Measurements from ENCODE around the gene KIZ. TPM values are rescaled to one million over a fixed set of nuclear protein-coding genes. Genes with fewer than 3 reads are reported as not detected.

Gene KIZ
- total and polyA plus RNA-seq, 7 experiments from 2014 or later, result 15.6 to 49.6 (median 32.5) TPM

DNA sequence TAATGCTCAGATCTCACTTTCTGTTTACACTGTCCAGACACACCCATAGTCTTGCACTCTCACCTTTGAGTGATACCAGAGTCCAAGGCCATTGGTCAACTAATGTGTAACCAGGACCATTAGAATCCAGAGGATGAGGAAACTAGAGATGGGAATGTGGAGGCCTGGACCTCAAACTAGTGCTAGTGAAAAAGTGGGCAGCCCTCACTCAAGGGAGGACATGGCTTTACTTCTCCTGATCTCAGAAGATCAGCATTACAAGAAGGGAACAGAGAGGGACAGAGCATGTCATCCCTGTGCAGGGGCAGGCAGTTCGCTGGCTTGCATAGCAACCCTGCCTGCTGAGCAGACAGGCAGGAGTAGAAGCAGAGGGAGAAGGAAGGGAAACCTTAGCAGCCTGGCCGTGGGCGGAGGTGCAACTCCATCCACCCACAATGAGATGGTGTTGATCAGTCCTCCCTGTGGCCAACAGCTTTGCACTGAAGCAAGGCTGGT is 154.7 kb downstream of the KIZ start:
- no peak overlapping the region for H3K4me3 Mint-ChIP-seq
- peaks cover 0 to 4% (median 3%) of the 10 kb centered on the region in 5 donors for H3K36me3 Mint-ChIP-seq
- Histone ChIP-seq H3K27me3 (ENCODE audit: control insufficient read depth in 2 of 2, insufficient read depth in 2 of 2, low read length in 2 of 2) (no peaks in the 10 kb centered on the region), H3K4me1 (ENCODE audit: control insufficient read depth in 2 of 2, insufficient read depth in 2 of 2, low read length in 2 of 2) (no peaks in the 10 kb centered on the region), H3K9me3 (ENCODE audit: control insufficient read depth in 2 of 3, low read length in 3 of 3) (no peaks in the 10 kb centered on the region), H3K27ac (ENCODE audit: low read depth, low read length) (no peak overlapping the region), H3K36me3 (ENCODE audit: control insufficient read depth in 2 of 3, insufficient read depth in 3 of 3, low read length in 3 of 3) (no peaks in the 10 kb centered on the region), H3K4me3 (ENCODE audit: low read length) (no peak overlapping the region)
- H3K27ac Mint-ChIP-seq, result no peak overlapping the region
- intact Hi-C loops (cut with micrococcal nuclease), result no loop called here
- DNase-seq (no peak), ATAC-seq (no peak)
- H3K27me3 Mint-ChIP-seq, result peaks cover 19 to 40% (median 30%) of the 10 kb centered on the region in 5 donors
- POLR2A ChIA-PET, result no interaction called here
- H3K4me1 Mint-ChIP-seq, result no peaks in the 10 kb centered on the region
- peaks cover 0 to 12% (median 5%) of the 10 kb centered on the region in 11 donors for H3K9me3 Mint-ChIP-seq
- CTCF ChIA-PET, result no interaction called here

DNA sequence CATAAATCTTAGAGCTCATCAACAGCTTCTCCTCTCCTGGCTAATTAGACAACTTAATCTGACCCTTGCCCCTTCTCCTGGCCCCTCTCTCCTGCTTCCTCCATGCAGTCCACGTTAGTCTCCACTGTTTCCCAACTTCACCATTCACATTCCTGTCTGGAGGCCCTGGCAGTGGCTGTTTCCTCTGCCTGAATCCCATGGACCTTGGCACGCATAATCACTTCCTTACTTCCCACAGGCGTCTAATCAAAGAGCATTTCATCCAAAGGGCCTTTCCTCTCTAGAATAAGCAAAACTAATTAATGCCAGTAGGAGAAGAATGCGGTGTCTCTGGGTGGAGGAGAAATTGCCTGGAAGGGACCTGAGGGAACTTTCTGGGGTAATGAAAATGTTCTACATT is 160.9 kb downstream of the KIZ start:
- no peak overlapping the region for H3K4me3 ChIP-seq (ENCODE audit: low read length)
- intact Hi-C loops (cut with micrococcal nuclease), result no loop called here
- no peak overlapping the region for H3K4me3 Mint-ChIP-seq
- peaks cover 0 to 14% (median 8%) of the 10 kb centered on the region in 5 donors for H3K36me3 Mint-ChIP-seq
- ChIA-PET POLR2A (no interaction called here), CTCF (no interaction called here)
- no peaks in the 10 kb centered on the region for H3K36me3 ChIP-seq (ENCODE audit: control insufficient read depth in 2 of 3, insufficient read depth in 3 of 3, low read length in 3 of 3)
- H3K9me3 ChIP-seq (ENCODE audit: control insufficient read depth in 2 of 3, low read length in 3 of 3), result no peaks in the 10 kb centered on the region
- H3K9me3 Mint-ChIP-seq, result peaks cover 2 to 24% (median 11%) of the 10 kb centered on the region in 11 donors
- peaks cover 35 to 63% (median 42%) of the 10 kb centered on the region in 5 donors for H3K27me3 Mint-ChIP-seq
- no peaks in the 10 kb centered on the region for H3K4me1 Mint-ChIP-seq
- no peak overlapping the region for H3K27ac ChIP-seq (ENCODE audit: low read depth, low read length)
- no peaks in the 10 kb centered on the region for H3K27me3 ChIP-seq (ENCODE audit: control insufficient read depth in 2 of 2, insufficient read depth in 2 of 2, low read length in 2 of 2)
- H3K4me1 ChIP-seq (ENCODE audit: control insufficient read depth in 2 of 2, insufficient read depth in 2 of 2, low read length in 2 of 2), result no peaks in the 10 kb centered on the region
- ATAC-seq (no peak), DNase-seq (no peak)
- no peak overlapping the region for H3K27ac Mint-ChIP-seq

DNA sequence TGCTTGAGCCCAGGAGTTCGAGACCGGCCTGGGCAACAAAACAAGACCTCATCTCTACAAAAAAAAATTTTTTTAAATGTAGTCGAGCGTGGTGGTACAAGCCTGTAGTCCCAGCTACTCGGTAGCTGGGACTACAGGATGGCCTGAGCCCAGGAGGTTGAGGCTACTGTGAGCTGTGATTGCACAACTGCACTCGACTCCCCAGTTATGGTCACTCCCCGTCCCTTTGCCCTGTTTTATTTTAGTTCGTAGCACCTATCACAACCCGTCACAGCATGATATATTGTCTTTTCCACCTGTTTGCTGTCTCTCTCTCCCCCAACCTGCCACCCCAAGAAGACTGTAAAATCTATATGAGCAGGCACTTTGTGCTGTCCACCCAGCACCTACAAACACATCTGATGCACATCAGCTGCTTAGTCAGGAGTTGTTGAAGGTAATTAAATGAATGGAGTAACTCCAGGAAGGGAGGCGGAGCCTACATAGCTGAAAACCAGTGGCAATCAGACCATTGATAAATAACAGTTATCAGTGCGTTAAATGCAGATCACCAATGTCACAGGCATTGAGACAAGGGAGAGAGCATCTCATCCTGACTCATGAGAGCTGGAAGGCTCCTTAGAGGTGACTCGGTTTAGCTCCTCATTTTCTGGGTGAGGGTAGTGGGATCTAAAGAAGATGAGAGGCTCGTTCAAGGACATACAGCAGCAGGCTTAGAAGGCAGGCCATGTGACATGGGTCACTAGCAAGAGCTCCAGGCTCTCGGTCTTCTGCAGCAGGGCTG is 162.9 kb downstream of the KIZ start:
- ATAC-seq (no peak), DNase-seq (no peak)
- no peak overlapping the region for H3K27ac Mint-ChIP-seq
- CTCF ChIA-PET, result no interaction called here
- H3K27me3 ChIP-seq (ENCODE audit: control insufficient read depth in 2 of 2, insufficient read depth in 2 of 2, low read length in 2 of 2), result no peaks in the 10 kb centered on the region
- H3K9me3 Mint-ChIP-seq, result peaks cover 0 to 23% (median 11%) of the 10 kb centered on the region in 11 donors
- H3K4me1 ChIP-seq (ENCODE audit: control insufficient read depth in 2 of 2, insufficient read depth in 2 of 2, low read length in 2 of 2), result no peaks in the 10 kb centered on the region
- H3K36me3 ChIP-seq (ENCODE audit: control insufficient read depth in 2 of 3, insufficient read depth in 3 of 3, low read length in 3 of 3), result no peaks in the 10 kb centered on the region
- H3K4me3 ChIP-seq (ENCODE audit: low read length), result no peak overlapping the region
- no peaks in the 10 kb centered on the region for H3K9me3 ChIP-seq (ENCODE audit: control insufficient read depth in 2 of 3, low read length in 3 of 3)
- H3K36me3 Mint-ChIP-seq, result peaks cover 0 to 14% (median 8%) of the 10 kb centered on the region in 5 donors
- H3K4me3 Mint-ChIP-seq, result no peak overlapping the region
- H3K27me3 Mint-ChIP-seq, result peaks cover 25 to 56% (median 42%) of the 10 kb centered on the region in 5 donors
- intact Hi-C loops (cut with micrococcal nuclease), result no loop called here
- H3K27ac ChIP-seq (ENCODE audit: low read depth, low read length), result no peak overlapping the region
- POLR2A ChIA-PET, result interaction anchor here (1.2 kb wide), 1 partner anchor 14 kb away, joined by 4 read pairs; the partner anchor contains the start of gene XRN2
- no peaks in the 10 kb centered on the region for H3K4me1 Mint-ChIP-seq

DNA sequence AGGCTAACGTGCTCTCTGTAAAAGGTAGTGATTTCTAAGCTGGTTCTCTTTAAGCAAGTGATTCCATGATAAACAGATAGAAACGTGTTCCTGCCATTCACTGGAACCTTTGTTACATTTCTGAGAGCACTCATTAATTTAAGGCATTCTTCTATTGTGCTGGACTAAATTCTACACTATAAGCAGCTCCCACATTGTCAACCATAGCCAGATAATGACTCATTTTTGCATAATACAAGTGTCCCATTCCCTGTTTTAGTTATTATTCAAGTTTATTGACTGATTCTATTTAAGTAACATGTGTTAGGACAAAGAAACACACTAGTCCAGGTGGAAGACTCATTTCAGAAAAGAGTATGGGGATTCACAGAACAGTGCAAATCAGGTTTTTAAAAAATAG is 163.8 kb downstream of the KIZ start:
- Histone ChIP-seq H3K27ac (ENCODE audit: low read depth, low read length) (no peak overlapping the region), H3K27me3 (ENCODE audit: control insufficient read depth in 2 of 2, insufficient read depth in 2 of 2, low read length in 2 of 2) (no peaks in the 10 kb centered on the region), H3K36me3 (ENCODE audit: control insufficient read depth in 2 of 3, insufficient read depth in 3 of 3, low read length in 3 of 3) (no peaks in the 10 kb centered on the region), H3K4me3 (ENCODE audit: low read length) (no peak overlapping the region), H3K4me1 (ENCODE audit: control insufficient read depth in 2 of 2, insufficient read depth in 2 of 2, low read length in 2 of 2) (no peaks in the 10 kb centered on the region), H3K9me3 (ENCODE audit: control insufficient read depth in 2 of 3, low read length in 3 of 3) (no peaks in the 10 kb centered on the region)
- peaks cover 21 to 51% (median 38%) of the 10 kb centered on the region in 5 donors for H3K27me3 Mint-ChIP-seq
- H3K4me3 Mint-ChIP-seq, result no peak overlapping the region
- H3K36me3 Mint-ChIP-seq, result peaks cover 0 to 14% (median 8%) of the 10 kb centered on the region in 5 donors
- CTCF ChIA-PET, result no interaction called here
- intact Hi-C loops (cut with micrococcal nuclease), result no loop called here
- DNase-seq (no peak), ATAC-seq (no peak)
- H3K4me1 Mint-ChIP-seq, result no peaks in the 10 kb centered on the region
- peaks cover 0 to 19% (median 10%) of the 10 kb centered on the region in 11 donors for H3K9me3 Mint-ChIP-seq
- POLR2A ChIA-PET, result interaction anchor here (1.2 kb wide), 1 partner anchor 14 kb away, joined by 4 read pairs; the partner anchor contains the start of gene XRN2
- no peak overlapping the region for H3K27ac Mint-ChIP-seq

DNA sequence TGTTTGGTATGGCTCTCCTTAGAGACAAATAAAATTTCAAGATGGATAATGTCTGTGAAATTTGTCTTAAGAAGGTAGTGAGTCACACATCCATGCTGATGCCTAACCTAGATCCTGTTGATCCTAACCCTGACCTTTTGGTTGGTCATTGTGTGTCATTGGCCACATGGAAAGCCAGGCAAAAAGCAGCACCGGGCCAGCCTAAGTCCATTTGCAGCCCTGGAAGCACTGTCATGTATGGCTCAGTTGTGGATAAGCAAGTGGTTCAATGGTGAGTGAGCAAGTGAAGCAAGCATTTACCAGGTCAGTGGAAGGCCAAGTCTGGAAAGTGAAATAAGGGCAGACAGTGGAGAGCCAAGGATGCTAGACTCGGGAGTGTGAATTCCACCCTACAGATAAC is 165.1 kb downstream of the KIZ start:
- DNase-seq (no peak), ATAC-seq (no peak)
- H3K9me3 Mint-ChIP-seq, result peaks cover 0 to 10% (median 2%) of the 10 kb centered on the region in 11 donors
- peaks cover 0 to 6% (median under 1%) of the 10 kb centered on the region in 5 donors for H3K36me3 Mint-ChIP-seq
- Histone ChIP-seq H3K36me3 (ENCODE audit: control insufficient read depth in 2 of 3, insufficient read depth in 3 of 3, low read length in 3 of 3) (no peaks in the 10 kb centered on the region), H3K9me3 (ENCODE audit: control insufficient read depth in 2 of 3, low read length in 3 of 3) (no peaks in the 10 kb centered on the region), H3K4me3 (ENCODE audit: low read length) (no peak overlapping the region), H3K27ac (ENCODE audit: low read depth, low read length) (no peak overlapping the region), H3K27me3 (ENCODE audit: control insufficient read depth in 2 of 2, insufficient read depth in 2 of 2, low read length in 2 of 2) (no peaks in the 10 kb centered on the region), H3K4me1 (ENCODE audit: control insufficient read depth in 2 of 2, insufficient read depth in 2 of 2, low read length in 2 of 2) (no peaks in the 10 kb centered on the region)
- no peak overlapping the region for H3K4me3 Mint-ChIP-seq
- ChIA-PET CTCF (no interaction called here), POLR2A (no interaction called here)
- H3K27ac Mint-ChIP-seq, result no peak overlapping the region
- H3K27me3 Mint-ChIP-seq, result peaks cover 11 to 41% (median 28%) of the 10 kb centered on the region in 5 donors
- no peaks in the 10 kb centered on the region for H3K4me1 Mint-ChIP-seq
- intact Hi-C loops (cut with micrococcal nuclease), result no loop called here

DNA sequence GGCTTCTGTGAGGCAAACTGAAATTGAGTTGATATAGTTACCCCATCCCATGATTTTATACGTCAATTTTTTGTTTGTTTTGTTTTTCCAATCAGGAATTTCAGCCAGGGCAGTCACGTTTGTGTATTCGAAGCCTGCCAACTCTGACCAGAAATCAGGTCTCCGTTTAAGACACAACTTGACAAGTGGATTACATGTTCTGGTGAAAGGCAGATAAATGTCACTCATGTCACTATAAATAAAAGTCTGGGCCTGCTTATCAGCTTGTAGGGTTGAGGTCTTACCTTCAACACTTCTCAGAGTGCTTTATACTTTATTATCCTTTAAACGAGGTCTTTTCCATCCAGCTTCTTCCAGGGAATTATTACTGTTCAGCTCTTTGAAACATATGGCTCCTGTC is 168.9 kb downstream of the KIZ start:
- ATAC-seq, result no peak
- Mint-ChIP-seq H3K27me3 (peaks cover 0 to 28% (median 15%) of the 10 kb centered on the region in 5 donors), H3K4me3 (no peak overlapping the region), H3K27ac (no peak overlapping the region), H3K9me3 (peaks cover 0 to 2% (median 0%) of the 10 kb centered on the region in 11 donors), H3K4me1 (no peaks in the 10 kb centered on the region), H3K36me3 (peaks cover 0 to 4% (median 0%) of the 10 kb centered on the region in 5 donors)
- Histone ChIP-seq H3K9me3 (ENCODE audit: control insufficient read depth in 2 of 3, low read length in 3 of 3) (no peaks in the 10 kb centered on the region), H3K4me1 (ENCODE audit: control insufficient read depth in 2 of 2, insufficient read depth in 2 of 2, low read length in 2 of 2) (no peaks in the 10 kb centered on the region), H3K27ac (ENCODE audit: low read depth, low read length) (no peak overlapping the region), H3K27me3 (ENCODE audit: control insufficient read depth in 2 of 2, insufficient read depth in 2 of 2, low read length in 2 of 2) (no peaks in the 10 kb centered on the region), H3K36me3 (ENCODE audit: control insufficient read depth in 2 of 3, insufficient read depth in 3 of 3, low read length in 3 of 3) (no peaks in the 10 kb centered on the region), H3K4me3 (ENCODE audit: low read length) (no peak overlapping the region)
- intact Hi-C loops (cut with micrococcal nuclease), result no loop called here
- ChIA-PET POLR2A (no interaction called here), CTCF (no interaction called here)
- no peak for DNase-seq
